Measurements from ENCODE around the gene MTOR. TPM values are rescaled to one million over a fixed set of nuclear protein-coding genes. Genes with fewer than 3 reads are reported as not detected.

Gene MTOR
- total and polyA plus RNA-seq, 2 experiments from 2014 or later = 17.2 to 37.7 TPM

GRCh38 chr1:11198851-11199594 is 63.3 kb downstream of the MTOR start:
- no peak overlapping the region for H2AFZ ChIP-seq
- no peaks in the 10 kb centered on the region for H3K4me1 ChIP-seq (ENCODE audit: insufficient read depth)
- no peak overlapping the region for H3K27ac ChIP-seq
- no peaks in the 10 kb centered on the region for H3K79me2 ChIP-seq
- no peak overlapping the region for H3K4me2 ChIP-seq
- H3K9me3 ChIP-seq (ENCODE audit: low read depth) = no peaks in the 10 kb centered on the region
- no peak overlapping the region for H3K4me3 ChIP-seq
- no peak for DNase-seq (ENCODE audit: low spot score)
- H3K27me3 ChIP-seq = no peaks in the 10 kb centered on the region
- TF ChIP-seq EZH2phosphoT487 (IDR thresholded peaks at IDR 0.05; ENCODE audit: low read depth, severe bottlenecking, unreplicated experiment) (no peak), EZH2 (IDR thresholded peaks at IDR 0.05; ENCODE audit: borderline replicate concordance) (no peak)
- TF ChIP-seq, protein P1, sequence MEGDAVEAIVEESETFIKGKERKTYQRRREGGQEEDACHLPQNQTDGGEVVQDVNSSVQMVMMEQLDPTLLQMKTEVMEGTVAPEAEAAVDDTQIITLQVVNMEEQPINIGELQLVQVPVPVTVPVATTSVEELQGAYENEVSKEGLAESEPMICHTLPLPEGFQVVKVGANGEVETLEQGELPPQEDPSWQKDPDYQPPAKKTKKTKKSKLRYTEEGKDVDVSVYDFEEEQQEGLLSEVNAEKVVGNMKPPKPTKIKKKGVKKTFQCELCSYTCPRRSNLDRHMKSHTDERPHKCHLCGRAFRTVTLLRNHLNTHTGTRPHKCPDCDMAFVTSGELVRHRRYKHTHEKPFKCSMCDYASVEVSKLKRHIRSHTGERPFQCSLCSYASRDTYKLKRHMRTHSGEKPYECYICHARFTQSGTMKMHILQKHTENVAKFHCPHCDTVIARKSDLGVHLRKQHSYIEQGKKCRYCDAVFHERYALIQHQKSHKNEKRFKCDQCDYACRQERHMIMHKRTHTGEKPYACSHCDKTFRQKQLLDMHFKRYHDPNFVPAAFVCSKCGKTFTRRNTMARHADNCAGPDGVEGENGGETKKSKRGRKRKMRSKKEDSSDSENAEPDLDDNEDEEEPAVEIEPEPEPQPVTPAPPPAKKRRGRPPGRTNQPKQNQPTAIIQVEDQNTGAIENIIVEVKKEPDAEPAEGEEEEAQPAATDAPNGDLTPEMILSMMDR (IDR thresholded peaks at IDR 0.05; ENCODE audit: poor library complexity) = no peak
- no peaks in the 10 kb centered on the region for H3K9me2 ChIP-seq (replicated peaks; ENCODE audit: insufficient read depth)
- no peaks in the 10 kb centered on the region for H3K36me3 ChIP-seq (replicated peaks; ENCODE audit: insufficient read depth, low read depth)
- 90% methylated on average over 2 of the region's 2 CpGs for whole genome bisulfite sequencing (ENCODE audit: low lambda C conversion rate, missing lambda C conversion rate)
- H4K20me1 ChIP-seq (ENCODE audit: insufficient read depth, poor library complexity, severe bottlenecking) = no peaks in the 10 kb centered on the region

GRCh38 chr1:11198257-11198656 is 64.1 kb downstream of the MTOR start:
- Histone ChIP-seq H3K27me3 (no peaks in the 10 kb centered on the region), H3K36me3 (replicated peaks; ENCODE audit: insufficient read depth, low read depth) (no peaks in the 10 kb centered on the region), H3K9me2 (replicated peaks; ENCODE audit: insufficient read depth) (no peaks in the 10 kb centered on the region), H3K79me2 (no peaks in the 10 kb centered on the region), H4K20me1 (ENCODE audit: insufficient read depth, poor library complexity, severe bottlenecking) (no peaks in the 10 kb centered on the region), H3K9me3 (ENCODE audit: low read depth) (no peaks in the 10 kb centered on the region), H2AFZ (no peak overlapping the region), H3K27ac (no peak overlapping the region), H3K4me2 (no peak overlapping the region), H3K4me3 (no peak overlapping the region), H3K4me1 (ENCODE audit: insufficient read depth) (no peaks in the 10 kb centered on the region)
- 81% methylated on average over 4 of the region's 4 CpGs for whole genome bisulfite sequencing (ENCODE audit: low lambda C conversion rate, missing lambda C conversion rate)
- no peak for DNase-seq (ENCODE audit: low spot score)
- no peak for TF ChIP-seq EZH2phosphoT487 (IDR thresholded peaks at IDR 0.05; ENCODE audit: low read depth, severe bottlenecking, unreplicated experiment)
- TF ChIP-seq, protein P1 (IDR thresholded peaks at IDR 0.05; ENCODE audit: poor library complexity) = no peak
- TF ChIP-seq EZH2 (IDR thresholded peaks at IDR 0.05; ENCODE audit: borderline replicate concordance) = no peak

- Histone ChIP-seq H3K4me2 (no peak overlapping the region), H3K4me3 (no peak overlapping the region), H3K36me3 (replicated peaks; ENCODE audit: insufficient read depth, low read depth) (no peaks in the 10 kb centered on the region), H3K9me3 (ENCODE audit: low read depth) (no peaks in the 10 kb centered on the region), H3K27ac (no peak overlapping the region), H3K9me2 (replicated peaks; ENCODE audit: insufficient read depth) (no peaks in the 10 kb centered on the region), H4K20me1 (ENCODE audit: insufficient read depth, poor library complexity, severe bottlenecking) (no peaks in the 10 kb centered on the region), H3K4me1 (ENCODE audit: insufficient read depth) (no peaks in the 10 kb centered on the region), H2AFZ (no peak overlapping the region), H3K79me2 (no peaks in the 10 kb centered on the region), H3K27me3 (no peaks in the 10 kb centered on the region)
- no peak for DNase-seq (ENCODE audit: low spot score)
- WGBS (ENCODE audit: low lambda C conversion rate, missing lambda C conversion rate) = 95% methylated on average over 4 of the region's 4 CpGs
- TF ChIP-seq, protein P1 (IDR thresholded peaks at IDR 0.05; ENCODE audit: poor library complexity) = no peak
- TF ChIP-seq EZH2 (IDR thresholded peaks at IDR 0.05; ENCODE audit: borderline replicate concordance) (no peak), EZH2phosphoT487 (IDR thresholded peaks at IDR 0.05; ENCODE audit: low read depth, severe bottlenecking, unreplicated experiment) (no peak)
Observed at GRCh38 chr1:11197359-11197758, 65.0 kb downstream of the MTOR start.
